Measurements from ENCODE around the gene KLHDC7B.
A peak's percentile ranks its signal among the peaks of the same experiment; 100 is the strongest.

Gene KLHDC7B

GRCh38 chr22:50545522-50546325 lies at the start of gene KLHDC7B:
TSS of gene KLHDC7B (plus strand) at chr22:50545899. CDS start at chr22:50546244, 345 bp downstream.
- DNase-seq: no peak

DNA sequence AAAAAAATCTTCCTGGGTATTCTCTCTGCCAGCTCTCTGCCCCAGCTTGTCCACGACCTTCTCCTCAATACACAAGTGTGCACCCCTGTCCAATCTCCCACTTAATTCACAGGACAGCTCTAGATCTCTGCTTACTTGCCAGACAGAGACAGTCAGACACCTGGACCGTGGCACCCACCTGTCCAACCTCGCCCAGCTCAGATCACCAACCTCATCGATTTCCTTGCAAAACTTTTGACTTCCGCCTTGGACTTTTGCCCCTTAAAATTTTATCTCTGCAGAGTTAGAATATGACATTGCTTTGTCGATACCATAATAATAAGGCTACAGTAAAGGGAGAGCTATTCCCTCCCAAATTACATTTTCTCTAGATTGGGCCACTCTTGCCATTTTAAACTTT lies 48.6 kb upstream of the KLHDC7B start:
- DNase-seq: no peak

GRCh38 chr22:50498322-50498890 lies 47.3 kb upstream of the KLHDC7B start:
- DNase-seq: peak in 2 of 3 experiments; percentile 35 to 61

GRCh38 chr22:50500452-50500851 lies 45.2 kb upstream of the KLHDC7B start:
- DNase-seq: no peak

DNA sequence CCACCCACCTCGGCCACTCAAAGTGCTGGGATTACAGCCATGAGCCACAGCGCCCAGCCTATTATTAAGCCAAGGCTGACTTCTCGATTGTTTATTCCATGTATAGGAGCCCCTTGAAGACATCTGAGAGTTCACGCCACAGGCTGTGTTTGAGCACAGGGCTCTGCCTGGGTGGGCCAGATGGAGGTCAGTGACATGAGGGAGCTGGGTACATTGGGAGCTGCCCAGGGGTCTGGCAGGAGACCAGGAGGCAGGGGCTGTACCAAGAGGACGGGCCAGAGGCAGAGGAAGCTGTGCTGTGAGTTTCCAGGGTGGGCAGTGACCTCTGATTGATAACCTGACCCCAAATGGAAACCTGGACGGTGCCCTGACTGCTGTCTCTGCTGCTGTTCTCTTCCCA lies 43.6 kb upstream of the KLHDC7B start:
- DNase-seq: no peak

DNA sequence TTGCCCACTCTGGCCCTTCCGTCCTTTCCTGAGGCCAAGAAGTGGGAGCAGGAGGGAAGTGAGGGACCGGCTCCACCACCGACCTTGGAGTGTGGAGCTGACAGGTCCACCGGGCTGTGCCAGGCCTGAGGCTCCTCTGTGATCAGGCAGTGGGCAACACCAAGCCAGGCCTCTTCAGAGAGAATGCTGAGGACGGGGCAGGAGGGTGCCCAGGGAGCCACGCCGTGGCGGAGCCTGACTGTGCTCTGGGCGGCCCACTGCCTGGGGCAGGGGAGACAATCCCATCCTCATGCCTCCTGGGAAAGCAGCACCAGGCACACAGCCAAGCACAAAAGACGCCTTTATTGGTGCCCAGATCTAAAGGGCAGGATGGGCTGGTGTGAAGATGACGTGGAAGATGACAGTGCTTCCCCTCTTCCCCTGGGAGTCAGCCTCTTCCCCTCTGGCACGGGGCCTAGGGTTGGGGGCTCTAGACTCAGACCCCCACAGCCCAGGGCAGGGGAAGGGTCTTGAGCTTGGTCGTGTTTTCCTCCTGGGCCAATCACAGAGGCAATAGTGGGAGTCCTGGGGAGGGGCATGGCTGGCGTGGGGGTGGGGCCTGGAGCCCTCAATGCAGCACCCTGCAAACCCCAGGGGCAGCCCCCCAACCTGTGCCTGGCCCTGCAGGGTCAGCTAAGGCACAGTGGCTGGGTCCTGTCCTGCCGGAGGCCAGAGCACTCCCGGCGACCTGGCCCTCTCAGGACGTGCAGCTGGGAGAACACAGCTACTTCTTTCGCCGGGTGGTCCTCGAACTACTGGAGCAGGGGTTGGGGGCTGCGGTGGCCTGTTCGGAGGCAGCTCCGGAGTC lies 42.8 kb upstream of the KLHDC7B start:
- DNase-seq: no peak

DNA sequence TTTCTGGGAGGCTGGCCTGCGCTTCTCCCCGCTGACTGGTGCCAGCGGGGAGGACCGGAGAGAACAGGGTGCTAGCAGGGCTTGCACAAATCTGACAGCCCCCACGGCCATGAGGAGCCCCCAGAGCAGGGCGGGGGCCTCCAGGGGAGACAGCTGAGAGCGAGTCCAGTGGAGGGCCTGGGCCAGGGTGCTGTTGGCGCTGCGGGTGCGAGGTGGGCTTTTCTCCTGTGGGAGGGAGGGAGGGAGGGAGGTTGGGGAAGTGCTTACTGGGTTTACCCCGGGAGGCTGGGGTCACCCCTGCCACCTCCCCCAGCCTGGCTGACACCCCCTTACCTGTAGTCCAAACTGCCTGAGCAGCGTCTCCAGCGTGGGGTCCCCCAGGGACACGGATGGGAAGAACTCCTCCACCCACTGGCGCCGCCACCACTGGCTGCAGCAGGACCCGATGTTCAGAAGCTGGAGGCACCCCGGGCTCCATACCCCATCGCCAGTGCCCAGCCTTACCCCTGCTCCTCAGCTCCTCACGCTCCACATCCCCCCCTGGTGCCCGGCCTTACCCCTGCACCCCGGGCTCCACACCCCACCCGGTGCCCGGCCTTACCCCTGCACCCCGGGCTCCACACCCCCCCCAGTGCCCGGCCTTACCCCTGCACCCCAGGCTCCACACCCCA lies 42.1 kb upstream of the KLHDC7B start:
- no peak for DNase-seq

DNA sequence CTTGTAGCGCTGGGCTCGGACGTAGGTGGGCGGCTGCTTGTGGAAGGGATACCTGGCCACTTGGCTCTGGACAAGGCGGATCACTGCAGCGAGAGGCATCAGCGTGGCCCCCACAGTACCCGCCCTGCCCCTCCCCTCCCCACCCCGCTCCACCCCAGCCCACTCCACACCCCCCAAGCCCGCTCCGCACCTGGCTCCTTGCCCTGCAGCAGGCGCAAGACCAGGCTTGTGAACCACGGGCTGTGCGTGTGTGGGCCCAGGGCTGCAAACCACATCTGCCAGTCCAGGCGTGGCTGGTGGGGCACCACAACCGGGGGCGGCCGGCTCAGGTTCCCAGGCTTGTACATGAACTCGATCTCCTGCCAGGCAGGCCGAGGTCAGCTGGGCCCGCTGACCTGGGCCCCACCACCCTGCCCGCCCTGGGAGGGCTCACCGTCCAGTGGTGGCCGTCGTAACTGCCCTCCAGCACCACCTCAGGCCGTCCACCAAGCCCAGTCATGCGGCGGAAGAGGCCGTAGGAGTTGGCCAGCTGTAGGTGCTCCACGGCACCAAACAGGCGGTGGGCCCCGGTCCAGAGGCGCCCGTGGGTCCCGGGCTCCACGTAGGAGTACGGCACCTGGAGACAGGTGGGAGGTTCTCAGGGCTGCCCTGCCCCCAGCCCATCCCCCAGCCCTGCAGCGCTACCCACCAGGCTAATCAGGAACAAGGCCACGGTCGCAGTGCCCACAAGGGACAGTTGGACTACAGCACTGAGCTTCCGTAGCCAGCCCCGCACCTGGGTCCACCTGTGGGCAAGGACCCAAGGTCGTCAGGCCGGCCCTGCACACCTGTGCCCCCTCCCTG lies 41.1 kb upstream of the KLHDC7B start:
- no peak for DNase-seq

DNA sequence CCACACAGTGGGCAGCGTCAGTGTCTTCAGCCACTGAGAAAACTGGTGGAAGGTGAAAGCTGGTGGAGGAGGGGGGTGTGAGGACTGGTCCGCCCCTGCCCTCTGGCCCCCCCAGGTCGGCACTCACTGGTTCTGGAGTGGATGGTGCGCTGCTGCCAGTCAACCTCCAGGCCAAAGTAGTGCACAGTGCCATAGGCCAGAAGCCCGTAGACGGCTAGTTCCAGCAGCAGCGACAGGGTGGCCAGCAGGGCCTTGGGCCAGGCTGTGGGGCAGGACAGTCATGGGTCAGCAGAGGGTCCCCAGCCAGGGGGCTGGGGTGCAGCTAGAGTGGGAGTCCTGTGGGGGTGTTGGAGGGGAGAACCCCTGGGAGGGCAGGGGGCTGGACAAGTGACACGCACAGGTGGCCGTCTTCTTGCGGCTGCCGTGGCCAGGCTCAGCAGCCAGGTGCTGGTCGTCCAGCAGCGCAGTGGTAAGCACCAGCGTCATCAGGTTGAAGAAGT lies 40.4 kb upstream of the KLHDC7B start:
- no peak for DNase-seq

DNA sequence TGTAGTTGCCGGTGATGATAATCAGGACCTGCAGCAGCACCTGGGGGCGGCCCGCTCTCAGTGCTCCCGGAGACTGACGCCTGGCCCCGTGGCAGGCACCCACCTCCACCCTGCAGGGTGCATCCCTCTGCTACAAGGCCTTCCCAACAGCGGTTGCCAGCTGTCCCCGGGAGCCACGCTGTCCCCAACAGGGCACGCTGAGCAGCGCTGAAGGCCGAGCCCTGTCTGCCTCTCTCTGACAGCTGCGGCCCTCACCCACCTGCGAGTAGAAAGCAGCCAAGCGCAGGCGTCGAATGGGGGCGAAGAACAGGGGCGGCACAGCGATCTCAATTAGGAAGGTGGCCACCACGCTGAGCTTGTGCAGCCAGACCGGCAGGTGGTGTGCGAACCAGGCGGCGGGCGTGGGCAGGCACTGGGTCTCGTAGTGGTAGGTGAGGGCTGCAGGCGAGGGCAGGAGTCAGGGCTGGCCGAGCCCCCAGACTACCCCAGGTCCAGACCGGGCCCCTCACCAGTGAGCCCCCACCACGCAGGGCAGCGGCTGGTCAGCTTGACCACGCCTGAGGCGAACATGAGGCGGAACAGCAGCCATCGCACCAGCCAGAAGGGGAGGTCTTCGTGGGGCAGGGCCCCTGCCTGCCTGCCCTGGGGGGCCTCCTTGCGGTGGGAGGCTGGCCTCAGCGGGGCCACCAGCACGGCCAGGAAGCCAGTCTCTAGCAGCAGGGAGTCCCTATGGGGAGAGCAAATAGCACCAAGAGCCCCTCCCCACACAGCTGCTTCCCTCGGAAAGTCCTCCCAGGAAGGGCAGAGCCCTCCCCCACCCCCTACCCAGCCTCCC lies 39.7 kb upstream of the KLHDC7B start:
- DNase-seq: peak in 2 of 3 experiments; percentile 76 to 93

GRCh38 chr22:50506611-50507420 lies 38.9 kb upstream of the KLHDC7B start:
- peak in 1 of 3 experiments; percentile 87 for DNase-seq

- DNase-seq: peak in 1 of 3 experiments; percentile 87
Measured at GRCh38 chr22:50507421-50507990, 38.2 kb upstream of the KLHDC7B start, which contains the start of gene LMF2. TSS of gene LMF2 (minus strand) at chr22:50507702. CDS start at chr22:50507675, 27 bp downstream.

GRCh38 chr22:50507991-50508884 lies 37.5 kb upstream of the KLHDC7B start, which contains the start of gene NCAPH2:
TSS of gene NCAPH2 (plus strand) at chr22:50508224. CDS start at chr22:50508338, 114 bp downstream.
- DNase-seq: peak; percentile 82 to 97 (median 95)

DNA sequence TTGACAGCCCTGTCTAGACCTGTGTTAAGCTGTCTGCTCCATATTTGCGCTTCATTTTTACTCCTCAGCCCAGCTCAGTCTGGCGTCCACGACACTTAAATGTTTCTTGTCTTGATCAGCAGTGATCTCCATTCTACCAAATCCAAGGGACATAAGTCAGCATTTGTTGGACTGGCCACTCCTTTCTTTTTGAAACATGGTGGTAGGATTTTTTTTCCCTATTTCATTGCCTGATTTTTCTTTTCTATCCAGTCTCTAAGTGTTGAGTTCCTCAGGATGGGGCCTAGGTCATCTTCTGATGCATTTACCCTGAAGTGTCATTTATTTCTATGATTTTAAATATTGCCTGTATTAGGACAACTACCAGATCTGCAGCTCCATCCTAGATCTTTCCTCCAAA lies 36.8 kb upstream of the KLHDC7B start:
- DNase-seq: peak in 1 of 3 experiments; percentile 22

GRCh38 chr22:50513175-50513574 lies 32.5 kb upstream of the KLHDC7B start:
- no peak for DNase-seq

DNA sequence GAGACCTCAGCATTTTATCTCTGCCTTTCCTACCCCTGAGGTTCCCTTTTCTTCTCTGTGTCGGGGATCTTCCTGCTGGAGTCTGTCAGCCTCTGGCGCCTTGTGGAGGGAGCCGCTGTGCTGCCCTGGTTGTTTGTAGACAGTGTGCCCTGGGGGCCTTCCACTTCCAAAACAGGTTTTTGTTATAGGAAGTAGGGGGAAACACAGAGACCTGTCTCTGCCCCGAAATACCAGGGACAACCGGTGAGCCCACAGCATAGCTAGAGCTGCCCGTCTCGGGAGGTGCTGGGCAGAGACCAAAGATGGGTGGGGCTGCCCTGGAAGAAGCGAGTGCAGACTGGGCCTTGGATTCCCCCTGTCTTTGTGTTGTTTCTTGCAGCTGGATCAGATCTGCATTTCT lies 29.6 kb upstream of the KLHDC7B start:
- DNase-seq: no peak

DNA sequence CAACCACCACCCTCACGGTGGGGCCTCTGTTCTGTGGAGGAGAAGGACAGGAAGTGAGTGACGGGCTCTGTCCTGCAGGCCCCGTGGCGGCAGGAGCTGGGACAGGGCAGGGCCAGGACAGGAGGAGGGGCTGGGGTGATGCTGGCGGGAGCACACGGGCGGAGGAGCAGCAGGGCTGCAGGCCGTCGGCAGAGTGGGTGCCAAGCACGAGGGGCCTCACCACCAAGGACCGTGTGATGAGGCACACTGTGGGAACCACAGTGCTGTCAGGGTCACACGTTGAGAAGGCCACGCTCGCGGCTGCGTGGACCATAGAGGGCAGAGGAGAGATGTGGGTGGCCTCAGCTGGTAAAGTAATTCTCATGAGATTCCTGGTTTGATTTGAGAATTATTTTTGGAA lies 28.8 kb upstream of the KLHDC7B start:
- DNase-seq: no peak

All from NCI-H1417 (cell line).